ENCODE results near the gene HOXC9.

Gene HOXC9

GRCh38 chr12:53975479-53976152 is 24.3 kb upstream of the HOXC9 start:
- no peak for FAIRE-seq
- no peak for DNase-seq (ENCODE audit: low spot score)

GRCh38 chr12:53976172-53976822 is 23.7 kb upstream of the HOXC9 start:
- DNase-seq (ENCODE audit: low spot score) (no peak), FAIRE-seq (no peak)

DNA sequence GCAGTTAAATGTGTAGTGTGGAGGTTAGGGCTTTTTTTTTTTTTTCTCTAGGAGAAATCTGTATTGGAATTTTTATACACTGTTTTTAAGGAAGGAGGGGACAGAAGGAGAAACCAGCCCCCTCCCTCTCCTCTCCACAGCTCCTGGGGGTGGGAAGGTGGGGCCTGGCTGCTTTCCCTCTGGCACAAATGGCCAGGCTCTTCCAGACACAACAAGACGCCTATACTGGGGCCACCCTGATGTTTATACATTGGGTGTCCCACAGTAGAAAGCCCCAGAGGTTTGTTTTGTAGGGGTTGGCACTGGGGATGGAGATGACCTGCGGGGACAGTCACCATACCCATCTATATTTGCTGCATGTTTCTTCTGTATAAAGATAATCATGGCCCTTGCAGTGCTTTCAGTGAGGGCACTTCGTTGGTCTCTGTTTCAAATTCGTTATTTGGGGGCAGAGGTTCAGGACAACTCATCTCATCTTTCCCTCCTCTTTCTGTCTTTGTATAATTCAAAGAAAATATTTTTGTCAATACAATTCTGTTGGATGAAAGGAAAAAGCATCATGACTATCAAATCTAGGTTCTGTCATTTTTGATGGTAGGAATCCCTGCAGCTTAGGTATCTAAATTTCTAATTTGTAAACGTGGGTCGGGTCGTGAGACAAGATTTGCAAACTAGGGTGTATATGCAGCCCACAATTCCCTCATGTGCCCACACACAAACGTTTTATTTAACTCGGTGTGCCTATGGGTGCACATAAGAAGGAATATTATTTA is 23.0 kb upstream of the HOXC9 start:
- FAIRE-seq (no peak), DNase-seq (ENCODE audit: low spot score) (no peak)

DNA sequence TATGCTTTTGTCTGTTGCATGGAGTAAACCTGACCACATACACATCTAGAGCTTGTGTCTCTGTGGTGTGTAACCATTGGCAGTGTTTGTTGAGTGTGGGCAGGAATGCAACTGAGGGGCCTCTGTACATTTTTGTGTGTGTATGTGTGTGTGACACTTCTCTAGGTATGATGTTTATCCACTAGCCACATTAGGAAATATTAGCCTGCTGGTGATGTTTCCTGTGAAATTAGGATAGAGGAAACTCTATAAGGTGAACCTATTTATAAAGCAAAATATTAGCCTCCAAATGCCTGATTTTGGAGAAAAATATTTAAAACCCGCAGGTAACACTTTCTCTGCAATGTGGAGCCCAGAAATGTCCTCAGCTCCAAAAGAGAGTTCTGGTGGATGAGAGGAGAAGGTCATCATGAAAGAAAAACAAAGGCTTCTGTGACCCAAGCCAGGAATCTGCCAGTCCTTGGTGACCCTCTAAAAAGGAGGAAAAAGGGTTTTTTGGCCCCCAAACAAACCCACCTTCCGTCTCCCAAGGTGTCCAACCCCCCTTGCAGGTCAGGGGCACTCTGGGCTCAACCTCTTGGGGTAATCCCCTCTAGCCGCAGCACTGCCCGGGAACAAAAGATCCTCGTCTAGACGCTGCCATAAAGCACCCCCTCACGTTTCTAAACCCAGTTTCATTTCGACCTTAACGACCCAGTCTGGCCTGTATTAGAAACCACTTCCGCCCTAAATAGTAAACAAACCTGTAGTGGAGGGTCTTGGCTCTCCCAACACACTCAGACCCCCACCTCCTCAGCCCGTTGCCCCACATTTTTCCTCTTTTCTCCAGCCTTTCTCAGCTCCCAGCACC is 22.1 kb upstream of the HOXC9 start:
- FAIRE-seq (no peak), DNase-seq (ENCODE audit: low spot score) (no peak)

- no peak for DNase-seq (ENCODE audit: low spot score)
- no peak for FAIRE-seq
Measured at GRCh38 chr12:53978477-53979356, 21.2 kb upstream of the HOXC9 start.

DNA sequence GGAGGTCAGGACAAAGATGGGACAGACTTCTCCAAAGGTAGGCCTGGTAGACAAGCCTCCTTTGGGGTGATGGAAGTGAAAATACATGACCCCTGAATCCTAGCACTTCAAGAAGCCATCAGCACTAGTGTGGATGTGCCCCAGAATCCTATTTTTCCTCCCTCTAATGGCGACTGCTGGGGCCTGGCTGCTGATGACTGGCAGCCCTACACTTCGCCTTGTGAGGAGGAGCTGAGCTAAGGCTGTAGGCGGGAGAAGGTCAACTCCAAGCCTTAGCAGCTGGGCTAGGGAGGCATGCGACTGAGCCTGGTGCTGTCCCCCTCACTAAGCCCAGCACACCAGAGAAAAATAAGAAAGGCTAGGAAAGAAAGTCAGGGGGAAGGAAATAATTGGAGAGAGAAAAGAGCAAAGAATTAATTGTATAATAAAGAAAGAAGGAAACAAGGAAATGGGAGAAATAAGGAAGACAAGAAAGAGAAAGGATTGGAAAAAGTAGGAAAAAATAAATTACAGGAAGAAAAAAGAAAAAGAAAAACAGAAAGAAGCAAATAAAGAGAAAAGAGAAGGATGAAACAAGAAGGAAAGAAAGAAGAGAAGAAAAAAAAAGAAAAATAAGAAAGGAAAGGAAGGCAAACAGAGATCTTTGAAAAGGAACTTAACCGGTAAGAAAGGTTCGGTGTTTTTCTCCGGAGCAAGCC is 19.7 kb upstream of the HOXC9 start:
- DNase-seq (ENCODE audit: low spot score): no peak
- FAIRE-seq: no peak

DNA sequence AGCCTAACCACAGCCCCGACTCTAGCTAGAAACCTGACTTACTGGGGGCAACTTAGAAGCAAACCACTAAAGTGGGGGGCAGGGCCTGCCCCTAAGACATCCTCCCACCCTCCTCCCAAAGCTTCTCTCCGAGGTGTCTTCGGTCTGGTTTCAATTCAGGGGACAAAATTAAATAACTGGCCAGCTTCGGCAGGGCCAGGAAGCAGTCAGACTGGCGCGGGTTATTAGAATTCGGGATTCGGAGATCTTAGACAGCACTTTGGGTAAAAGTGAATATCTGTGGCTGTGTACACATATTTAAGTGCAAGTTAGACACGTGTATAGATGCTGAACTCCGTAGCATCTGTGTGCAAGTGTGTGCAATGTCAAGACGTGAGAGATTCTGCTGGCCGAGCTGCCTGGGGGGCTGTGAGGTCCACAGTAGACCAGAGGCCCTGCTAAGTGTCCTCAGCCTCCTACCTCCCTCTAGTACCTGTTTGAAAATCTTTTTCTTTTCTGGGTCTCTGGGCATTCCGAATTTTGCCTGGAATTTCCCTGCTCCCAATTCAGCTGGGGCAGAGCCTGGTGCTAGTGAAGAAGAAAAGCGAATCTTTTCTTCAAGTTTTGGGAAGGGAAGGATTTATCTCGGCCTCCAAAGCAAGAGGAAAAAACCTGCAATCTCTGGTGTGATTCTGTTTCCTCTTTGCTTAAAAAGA is 19.0 kb upstream of the HOXC9 start:
- FAIRE-seq: no peak
- no peak for DNase-seq (ENCODE audit: low spot score)

GRCh38 chr12:53981634-53982565 is 18.1 kb upstream of the HOXC9 start:
- DNase-seq (ENCODE audit: low spot score) (no peak), FAIRE-seq (no peak)

GRCh38 chr12:53982648-53983567 is 17.1 kb upstream of the HOXC9 start:
- FAIRE-seq (no peak), DNase-seq (ENCODE audit: low spot score) (no peak)

DNA sequence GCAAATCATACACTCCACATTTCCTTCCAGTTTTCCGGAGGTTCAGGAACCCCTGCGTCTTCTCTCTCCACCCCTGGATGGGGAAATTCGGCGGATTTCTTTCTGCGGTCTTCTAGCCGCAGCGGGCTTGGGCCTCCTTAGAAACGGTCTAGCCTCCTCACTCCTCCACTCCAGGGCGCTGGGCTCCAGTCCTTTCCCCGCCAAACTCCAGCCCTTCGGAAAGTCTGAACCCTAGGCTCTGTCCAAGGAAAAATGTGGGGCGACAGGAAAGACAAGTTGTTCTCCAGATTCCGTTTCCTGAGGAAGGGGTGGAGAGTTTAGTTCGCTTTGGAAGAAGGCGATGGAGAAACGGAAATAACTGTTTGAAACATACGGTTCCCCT is 16.4 kb upstream of the HOXC9 start:
- DNase-seq (ENCODE audit: low spot score) (no peak), FAIRE-seq (no peak)

GRCh38 chr12:53983950-53984572 is 15.9 kb upstream of the HOXC9 start:
- FAIRE-seq: no peak

GRCh38 chr12:53984901-53985691 is 14.9 kb upstream of the HOXC9 start, which contains the start of gene HOXC10:
TSS of gene HOXC10 (plus strand) at chr12:53985146. CDS start at chr12:53985260, 114 bp downstream.
- peak; percentile 92 for DNase-seq (ENCODE audit: low spot score)
- peak; percentile 92 for FAIRE-seq

More at GRCh38 chr12:53983950-53984572, 15.9 kb upstream of the HOXC9 start:
- DNase-seq (ENCODE audit: low spot score): no peak

GRCh38 chr12:53985692-53985993 is 14.3 kb upstream of the HOXC9 start:
- DNase-seq (ENCODE audit: low spot score): no peak
- FAIRE-seq: no peak

GRCh38 chr12:53985994-53986685 is 13.8 kb upstream of the HOXC9 start:
- no peak for DNase-seq (ENCODE audit: low spot score)
- no peak for FAIRE-seq

Measured in urothelium cell line (cell line).